Measurements from ENCODE around the gene HMGCR. TPM values are rescaled to one million over a fixed set of nuclear protein-coding genes. Genes with fewer than 3 reads are reported as not detected.

HMGCR gene
- total RNA-seq, 1 experiment from 2014 or later = 178 TPM

DNA sequence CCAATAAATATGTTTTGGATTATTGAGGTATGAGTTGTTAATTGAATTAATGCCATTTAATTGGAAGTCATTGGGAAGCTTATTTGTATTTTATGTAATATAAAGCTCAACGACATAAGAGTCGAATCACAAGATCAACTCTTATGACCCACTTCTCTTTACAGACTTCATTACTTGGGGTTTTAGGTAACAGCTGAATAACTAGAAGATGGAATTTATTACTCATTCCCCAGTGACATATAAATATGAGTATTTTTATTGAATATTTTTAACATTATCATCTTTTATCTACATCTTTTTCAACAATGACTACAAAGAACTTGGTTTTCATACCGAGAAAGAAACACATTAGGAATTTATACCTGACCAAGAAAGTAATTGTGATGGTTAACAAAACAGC lies 21.1 kb downstream of the HMGCR start:
- DNase-seq = no peak
- Histone ChIP-seq H2AK5ac (ENCODE audit: insufficient read length, low read length) (no peak overlapping the region), H3T11ph (ENCODE audit: low read length) (no peak overlapping the region), H2BK20ac (ENCODE audit: low read depth, low read length, poor library complexity, severe bottlenecking) (no peak overlapping the region), H4K5ac (ENCODE audit: insufficient read length, low read depth, low read length) (no peak overlapping the region), H3K79me2 (ENCODE audit: insufficient read depth, low read length) (no peaks in the 10 kb centered on the region), H3K56ac (ENCODE audit: insufficient read length, low read depth, low read length) (no peak overlapping the region), H3K4ac (ENCODE audit: low read depth, low read length) (no peak overlapping the region), H3K23ac (ENCODE audit: insufficient read length, low read depth, low read length) (no peak overlapping the region), H3K18ac (ENCODE audit: insufficient read length, low read depth, low read length) (no peak overlapping the region), H2AFZ (ENCODE audit: low read length) (no peak overlapping the region), H4K8ac (replicated peaks; ENCODE audit: insufficient read length, low read depth, low read length) (no peak overlapping the region), H2BK15ac (ENCODE audit: low read depth, low read length) (no peak overlapping the region), H3K27me3 (ENCODE audit: insufficient read depth, low read length) (no peaks in the 10 kb centered on the region), H3K23me2 (ENCODE audit: insufficient read length, low read depth, low read length, poor library complexity, severe bottlenecking) (no peaks in the 10 kb centered on the region), H3K27ac (ENCODE audit: insufficient read length, low read depth, low read length) (no peak overlapping the region), H4K20me1 (ENCODE audit: control insufficient read depth, insufficient read depth, insufficient read length) (no peaks in the 10 kb centered on the region), H4K91ac (ENCODE audit: insufficient read length, low read depth, low read length) (no peak overlapping the region), H3K4me2 (ENCODE audit: insufficient read depth, insufficient read length, low read length) (no peak overlapping the region), H3K14ac (ENCODE audit: insufficient read depth, low read length) (no peak overlapping the region), H2BK120ac (ENCODE audit: low read depth, low read length, poor library complexity, severe bottlenecking) (no peak overlapping the region), H3K79me1 (ENCODE audit: insufficient read depth, low read depth, low read length, poor library complexity, severe bottlenecking) (no peaks in the 10 kb centered on the region), H3K4me1 (ENCODE audit: insufficient read depth, low read length) (no peaks in the 10 kb centered on the region), H3K9me3 (ENCODE audit: control insufficient read depth, low read depth, low read length) (no peaks in the 10 kb centered on the region), H2BK5ac (ENCODE audit: insufficient read length, low read length) (no peak overlapping the region), H3K9ac (ENCODE audit: extremely low read depth, insufficient read length, low read length) (no peak overlapping the region), H2BK12ac (ENCODE audit: insufficient read length, low read depth, low read length) (no peak overlapping the region)
- no CpG with 5 or more reads among the region's 3 CpGs for WGBS (ENCODE audit: extremely low coverage, insufficient read length, low lambda C conversion rate)
- peaks cover 45 to 82% (median 81%) of the 10 kb centered on the region in 3 experiments; a peak in 6 of 7 replicates for H3K36me3 Mint-ChIP-seq (ENCODE audit: insufficient read depth in 1 of 3, low read depth in 3 of 3)
- TF ChIP-seq, protein P1, sequence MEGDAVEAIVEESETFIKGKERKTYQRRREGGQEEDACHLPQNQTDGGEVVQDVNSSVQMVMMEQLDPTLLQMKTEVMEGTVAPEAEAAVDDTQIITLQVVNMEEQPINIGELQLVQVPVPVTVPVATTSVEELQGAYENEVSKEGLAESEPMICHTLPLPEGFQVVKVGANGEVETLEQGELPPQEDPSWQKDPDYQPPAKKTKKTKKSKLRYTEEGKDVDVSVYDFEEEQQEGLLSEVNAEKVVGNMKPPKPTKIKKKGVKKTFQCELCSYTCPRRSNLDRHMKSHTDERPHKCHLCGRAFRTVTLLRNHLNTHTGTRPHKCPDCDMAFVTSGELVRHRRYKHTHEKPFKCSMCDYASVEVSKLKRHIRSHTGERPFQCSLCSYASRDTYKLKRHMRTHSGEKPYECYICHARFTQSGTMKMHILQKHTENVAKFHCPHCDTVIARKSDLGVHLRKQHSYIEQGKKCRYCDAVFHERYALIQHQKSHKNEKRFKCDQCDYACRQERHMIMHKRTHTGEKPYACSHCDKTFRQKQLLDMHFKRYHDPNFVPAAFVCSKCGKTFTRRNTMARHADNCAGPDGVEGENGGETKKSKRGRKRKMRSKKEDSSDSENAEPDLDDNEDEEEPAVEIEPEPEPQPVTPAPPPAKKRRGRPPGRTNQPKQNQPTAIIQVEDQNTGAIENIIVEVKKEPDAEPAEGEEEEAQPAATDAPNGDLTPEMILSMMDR (conservative IDR thresholded peaks at IDR 0.05) = no peak
- no peaks in the 10 kb centered on the region for H3K27me3 Mint-ChIP-seq (ENCODE audit: low read depth)
- no peaks in the 10 kb centered on the region for H3K9me3 Mint-ChIP-seq
- peaks cover 7 to 14% of the 10 kb centered on the region in 2 experiments; a peak in 2 of 4 replicates for H3K4me1 Mint-ChIP-seq
- no peak overlapping the region for H3K27ac Mint-ChIP-seq
- H3K4me3 Mint-ChIP-seq = no peak overlapping the region
